K562 (cell line): ENCODE measurements around the gene THRSP. TPM values are rescaled to one million over a fixed set of nuclear protein-coding genes. Genes with fewer than 3 reads are reported as not detected.

Experiments
- BRF1 ChIP-seq: IDR thresholded peaks from 3 replicates; pipeline ENCODE4 v1.6.1; 2011; ENCODE audit warnings: borderline replicate concordance, mild to moderate bottlenecking; ENCODE audit not compliant: insufficient read length; ENCODE audit errors: extremely low read depth
- ILK ChIP-seq: fragments of 450-650 bp; IDR thresholded peaks from 2 replicates; pipeline ENCODE4 v1.6.1; 2016; ENCODE audit warnings: missing genetic modification characterization, low read depth, mild to moderate bottlenecking, missing compliant biosample characterization, moderate library complexity, borderline replicate concordance
- KDM5B ChIP-seq: fragments of 200-600 bp; sonication (generic); IDR thresholded peaks from 2 replicates; pipeline ENCODE4 v1.6.1; 2012; ENCODE audit warnings: low read depth, mild to moderate bottlenecking, moderate library complexity, low read length, control low read depth, inconsistent platforms; ENCODE audit not compliant: insufficient replicate concordance
- MAFG ChIP-seq: fragments of 450-650 bp; conservative IDR thresholded peaks from 2 replicates; pipeline ENCODE4 v1.6.1; 2016; ENCODE audit warnings: missing genetic modification characterization, missing compliant biosample characterization
- MYNN ChIP-seq, 2 experiments: sonication (generic); formaldehyde crosslinking in 1 of 2; IDR thresholded peaks; 2 replicates each; pipeline versions ENCODE4 v1.5.0 to v1.6.1; 2016 to 2020; ENCODE audit warnings: antibody characterized with exemption in 1 of 2, missing genetic modification reagents in 1 of 2
- POLR2G ChIP-seq: fragments of 200-400 bp; formaldehyde crosslinking; IDR thresholded peaks from 2 replicates; pipeline ENCODE4 v1.6.1; 2017; ENCODE audit warnings: low read depth, mild to moderate bottlenecking, antibody characterized with exemption, low read length, moderate library complexity
- RB1 ChIP-seq: fragments of 450-650 bp; IDR thresholded peaks from 2 replicates; pipeline ENCODE4 v1.6.1; 2017; ENCODE audit warnings: low read depth, mild to moderate bottlenecking
- RBM25 ChIP-seq: fragments of 200-400 bp; formaldehyde crosslinking; IDR thresholded peaks from 2 replicates; pipeline ENCODE4 v1.6.1; 2018; ENCODE audit warnings: low read length, low read depth, moderate library complexity; ENCODE audit not compliant: severe bottlenecking
- RBM39 ChIP-seq: fragments of 200-400 bp; formaldehyde crosslinking; optimal IDR thresholded peaks from 2 replicates; pipeline ENCODE3; 2018; ENCODE audit warnings: low read depth, low read length
- SMAD2 ChIP-seq: fragments of 150-350 bp; IDR thresholded peaks from 2 replicates; pipeline ENCODE4 v1.6.1; 2014; ENCODE audit warnings: low read depth, mild to moderate bottlenecking, low read length
- U2AF1 ChIP-seq: fragments of 200-400 bp; formaldehyde crosslinking; optimal IDR thresholded peaks from 2 replicates; pipeline ENCODE3; 2017; ENCODE audit warnings: mild to moderate bottlenecking, low read depth, low read length, moderate library complexity
- ZBTB1 ChIP-seq: sonication (generic); formaldehyde crosslinking; IDR thresholded peaks from 2 replicates; pipeline ENCODE4 v1.8.1; 2023; ENCODE audit warnings: missing genetic modification reagents, low read depth, mild to moderate bottlenecking, borderline replicate concordance
- ZC3H11A ChIP-seq: IDR thresholded peaks from 2 replicates; pipeline ENCODE4 v1.6.1; 2012; ENCODE audit warnings: low read depth, low read length, improper control_type of control experiment
- ZNF12 ChIP-seq: sonication (generic); formaldehyde crosslinking; IDR thresholded peaks from 2 replicates; pipeline ENCODE4 v1.4.0; 2020; ENCODE audit warnings: mild to moderate bottlenecking, missing genetic modification reagents
- polyA plus RNA-seq, 8 experiments: library from polyadenylated mRNA; depleted of rRNA in 4 of 8; stranded (reverse) in 5 of 8; unstranded in 3 of 8; fragments of >200 nt; fragmentation: Nextera tagmentation in 2 of 8; fragmentation: Illumina TruSeq in 1 of 8; extraction: Ambion mirVana in 2 of 8; extraction: Trizol in 1 of 8; gene quantifications; 2 replicates each; pipeline versions ENCODE4 v1.2.1 to v1.2.3, GENCODE V29; 2011 to 2014; ENCODE audit warnings: inconsistent platforms in 1 of 8, missing spikeins in 1 of 8
- total RNA-seq, 7 experiments: library from RNA; depleted of rRNA in 6 of 7; stranded (reverse); fragments of >200 nt in 6 of 7; fragmentation: Illumina TruSeq in 2 of 7; extraction: Trizol in 2 of 7; gene quantifications; 2 replicates each; pipeline versions ENCODE4 v1.2.1 to v1.2.3, GENCODE V29; 2011 to 2021; ENCODE audit warnings: low replicate concordance in 1 of 7
- TF ChIP-seq, protein P1 (sequence below): fragments of 450-650 bp; IDR thresholded peaks from 2 replicates; pipeline ENCODE4 v1.7.1; 2018; ENCODE audit warnings: mild to moderate bottlenecking, low read depth; ENCODE audit not compliant: partially characterized antibody
- TF ChIP-seq, protein P2 (sequence below), 2 experiments: IDR thresholded peaks; 2 replicates each; pipeline ENCODE4 v1.6.1; 2011; ENCODE audit warnings: borderline replicate concordance in 1 of 2, control low read depth in 1 of 2, low read depth in 1 of 2, low read length in 1 of 2, mild to moderate bottlenecking in 1 of 2, mixed read lengths in 1 of 2, moderate library complexity in 1 of 2; ENCODE audit not compliant: insufficient read depth in 1 of 2, insufficient read length in 1 of 2, poor library complexity in 1 of 2, severe bottlenecking in 1 of 2; ENCODE audit errors: extremely low read depth in 1 of 2
- TF ChIP-seq, protein P3 (sequence below): IDR thresholded peaks from 2 replicates; pipeline ENCODE4 v1.6.1; 2016; ENCODE audit warnings: missing genetic modification characterization, missing compliant biosample characterization
- TF ChIP-seq, protein P4 (sequence below): fragments of 450-650 bp; IDR thresholded peaks from 2 replicates; pipeline ENCODE4 v1.6.1; 2017; ENCODE audit warnings: antibody characterized with exemption

THRSP gene
- total and polyA plus RNA-seq, 9 of the 15 experiments (the other 6 are each of a cell fraction or from before 2014, with no cell fraction given), result 0.23 to 0.56 (median 0.31) TPM; not detected in 2

DNA sequence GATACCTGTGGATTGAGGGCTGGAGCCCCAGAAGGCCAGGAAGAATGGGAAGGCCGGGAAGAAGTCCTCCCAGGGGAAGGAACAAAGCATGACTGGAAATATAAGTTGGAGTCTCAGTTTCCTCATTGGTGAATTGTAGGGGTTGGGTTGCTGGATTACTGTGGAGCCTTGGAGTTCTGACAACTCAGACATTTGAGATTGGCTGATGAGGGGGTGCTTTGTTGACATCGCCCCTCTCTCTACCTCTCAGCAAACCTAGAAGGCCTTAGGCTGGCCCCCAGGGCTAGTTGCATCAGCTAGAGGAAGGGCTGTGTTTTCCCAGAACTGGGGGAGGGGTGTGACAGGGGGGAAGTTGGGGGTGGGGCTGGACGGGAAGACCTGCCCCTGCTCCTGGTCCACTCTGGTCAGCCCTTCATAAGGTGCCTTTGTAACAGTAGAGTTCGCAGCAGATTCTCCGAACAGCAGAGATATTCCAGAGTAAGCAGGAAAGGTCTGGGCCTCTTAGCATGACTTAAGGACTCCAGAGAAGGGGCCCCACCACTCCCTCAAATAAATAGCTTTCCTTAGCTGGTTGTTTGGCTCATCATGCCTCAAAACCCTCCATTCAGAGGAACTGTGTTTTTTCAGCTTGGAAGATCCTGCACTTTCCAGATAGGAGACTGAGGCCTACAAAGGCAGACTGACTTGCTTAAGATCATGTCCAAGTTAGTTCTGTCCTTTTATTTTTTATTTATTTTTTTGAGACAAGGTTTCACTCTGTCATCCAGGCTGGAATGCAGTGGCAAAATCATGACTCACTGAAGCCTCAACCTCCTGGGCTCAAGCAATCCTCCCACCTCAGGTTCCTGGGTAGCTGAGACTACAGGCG lies 12.5 kb upstream of the THRSP start (continued):
- TF ChIP-seq, protein P1, sequence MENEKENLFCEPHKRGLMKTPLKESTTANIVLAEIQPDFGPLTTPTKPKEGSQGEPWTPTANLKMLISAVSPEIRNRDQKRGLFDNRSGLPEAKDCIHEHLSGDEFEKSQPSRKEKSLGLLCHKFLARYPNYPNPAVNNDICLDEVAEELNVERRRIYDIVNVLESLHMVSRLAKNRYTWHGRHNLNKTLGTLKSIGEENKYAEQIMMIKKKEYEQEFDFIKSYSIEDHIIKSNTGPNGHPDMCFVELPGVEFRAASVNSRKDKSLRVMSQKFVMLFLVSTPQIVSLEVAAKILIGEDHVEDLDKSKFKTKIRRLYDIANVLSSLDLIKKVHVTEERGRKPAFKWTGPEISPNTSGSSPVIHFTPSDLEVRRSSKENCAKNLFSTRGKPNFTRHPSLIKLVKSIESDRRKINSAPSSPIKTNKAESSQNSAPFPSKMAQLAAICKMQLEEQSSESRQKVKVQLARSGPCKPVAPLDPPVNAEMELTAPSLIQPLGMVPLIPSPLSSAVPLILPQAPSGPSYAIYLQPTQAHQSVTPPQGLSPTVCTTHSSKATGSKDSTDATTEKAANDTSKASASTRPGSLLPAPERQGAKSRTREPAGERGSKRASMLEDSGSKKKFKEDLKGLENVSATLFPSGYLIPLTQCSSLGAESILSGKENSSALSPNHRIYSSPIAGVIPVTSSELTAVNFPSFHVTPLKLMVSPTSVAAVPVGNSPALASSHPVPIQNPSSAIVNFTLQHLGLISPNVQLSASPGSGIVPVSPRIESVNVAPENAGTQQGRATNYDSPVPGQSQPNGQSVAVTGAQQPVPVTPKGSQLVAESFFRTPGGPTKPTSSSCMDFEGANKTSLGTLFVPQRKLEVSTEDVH, result no peak
- no peak for TF ChIP-seq ZC3H11A
- no peak for TF ChIP-seq MAFG (tag)
- TF ChIP-seq, protein P2, sequence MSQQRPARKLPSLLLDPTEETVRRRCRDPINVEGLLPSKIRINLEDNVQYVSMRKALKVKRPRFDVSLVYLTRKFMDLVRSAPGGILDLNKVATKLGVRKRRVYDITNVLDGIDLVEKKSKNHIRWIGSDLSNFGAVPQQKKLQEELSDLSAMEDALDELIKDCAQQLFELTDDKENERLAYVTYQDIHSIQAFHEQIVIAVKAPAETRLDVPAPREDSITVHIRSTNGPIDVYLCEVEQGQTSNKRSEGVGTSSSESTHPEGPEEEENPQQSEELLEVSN (IDR thresholded peaks at IDR 0.05; ENCODE audit: borderline replicate concordance in 1 of 2, extremely low read depth in 1 of 2, insufficient read depth in 1 of 2, insufficient read length in 1 of 2, low read depth in 1 of 2, low read length in 1 of 2, poor library complexity in 1 of 2, severe bottlenecking in 1 of 2), result no peak
- no peak for TF ChIP-seq RB1
- TF ChIP-seq, protein P3, sequence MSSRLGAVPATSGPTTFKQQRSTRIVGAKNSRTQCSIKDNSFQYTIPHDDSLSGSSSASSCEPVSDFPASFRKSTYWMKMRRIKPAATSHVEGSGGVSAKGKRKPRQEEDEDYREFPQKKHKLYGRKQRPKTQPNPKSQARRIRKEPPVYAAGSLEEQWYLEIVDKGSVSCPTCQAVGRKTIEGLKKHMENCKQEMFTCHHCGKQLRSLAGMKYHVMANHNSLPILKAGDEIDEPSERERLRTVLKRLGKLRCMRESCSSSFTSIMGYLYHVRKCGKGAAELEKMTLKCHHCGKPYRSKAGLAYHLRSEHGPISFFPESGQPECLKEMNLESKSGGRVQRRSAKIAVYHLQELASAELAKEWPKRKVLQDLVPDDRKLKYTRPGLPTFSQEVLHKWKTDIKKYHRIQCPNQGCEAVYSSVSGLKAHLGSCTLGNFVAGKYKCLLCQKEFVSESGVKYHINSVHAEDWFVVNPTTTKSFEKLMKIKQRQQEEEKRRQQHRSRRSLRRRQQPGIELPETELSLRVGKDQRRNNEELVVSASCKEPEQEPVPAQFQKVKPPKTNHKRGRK (tag), result no peak
- TF ChIP-seq BRF1, result no peak
- no peak for TF ChIP-seq U2AF1
- TF ChIP-seq SMAD2, result no peak
- TF ChIP-seq MYNN (IDR thresholded peaks at IDR 0.05), result no peak
- TF ChIP-seq MYNN (CRISPR knock-in tag; IDR thresholded peaks at IDR 0.05), result no peak
- TF ChIP-seq ILK, result 0 out of 2 replicates have a peak, but pooled peaks have one; percentile 5
- TF ChIP-seq ZNF12 (CRISPR knock-in tag), result no peak
- TF ChIP-seq POLR2G, result no peak
- peak; percentile 59 for TF ChIP-seq KDM5B
- no peak for TF ChIP-seq RBM39
- TF ChIP-seq, protein P4, sequence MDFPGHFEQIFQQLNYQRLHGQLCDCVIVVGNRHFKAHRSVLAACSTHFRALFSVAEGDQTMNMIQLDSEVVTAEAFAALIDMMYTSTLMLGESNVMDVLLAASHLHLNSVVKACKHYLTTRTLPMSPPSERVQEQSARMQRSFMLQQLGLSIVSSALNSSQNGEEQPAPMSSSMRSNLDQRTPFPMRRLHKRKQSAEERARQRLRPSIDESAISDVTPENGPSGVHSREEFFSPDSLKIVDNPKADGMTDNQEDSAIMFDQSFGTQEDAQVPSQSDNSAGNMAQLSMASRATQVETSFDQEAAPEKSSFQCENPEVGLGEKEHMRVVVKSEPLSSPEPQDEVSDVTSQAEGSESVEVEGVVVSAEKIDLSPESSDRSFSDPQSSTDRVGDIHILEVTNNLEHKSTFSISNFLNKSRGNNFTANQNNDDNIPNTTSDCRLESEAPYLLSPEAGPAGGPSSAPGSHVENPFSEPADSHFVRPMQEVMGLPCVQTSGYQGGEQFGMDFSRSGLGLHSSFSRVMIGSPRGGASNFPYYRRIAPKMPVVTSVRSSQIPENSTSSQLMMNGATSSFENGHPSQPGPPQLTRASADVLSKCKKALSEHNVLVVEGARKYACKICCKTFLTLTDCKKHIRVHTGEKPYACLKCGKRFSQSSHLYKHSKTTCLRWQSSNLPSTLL, result no peak
- no peak for TF ChIP-seq RBM25
- no peak for TF ChIP-seq ZBTB1 (CRISPR knock-in tag)
